Kidney epithelial cell (primary cell): ENCODE results near the gene TEX261. TPM values are rescaled to one million over a fixed set of nuclear protein-coding genes. Genes with fewer than 3 reads are reported as not detected.

Experiments
- DNase-seq: peaks from one replicate; pipeline ENCODE4 v3.0.0-alpha.2; 2010; ENCODE audit warnings: low read depth
- H3K27me3 ChIP-seq: 2 replicates; pipeline ENCODE4 v1.6.0; 2011; ENCODE audit warnings: low read length; ENCODE audit not compliant: control insufficient read depth, insufficient read depth
- H3K36me3 ChIP-seq: 2 replicates; pipeline ENCODE4 v1.5.1; 2011; ENCODE audit warnings: low read length; ENCODE audit not compliant: control insufficient read depth, insufficient read depth
- H3K4me3 ChIP-seq: 2 replicates; pipeline ENCODE4 v1.5.1; 2011; ENCODE audit warnings: low read depth, mild to moderate bottlenecking, control low read depth, low read length
- CTCF ChIP-seq: IDR thresholded peaks from 2 replicates; pipeline ENCODE4 v1.5.1; 2011; ENCODE audit warnings: mild to moderate bottlenecking, moderate library complexity, low read length, control low read depth, inconsistent platforms; ENCODE audit not compliant: insufficient read depth, poor library complexity, severe bottlenecking
- total RNA-seq: library from RNA; depleted of rRNA; stranded (reverse); fragments of >200 nt; gene quantifications from 2 replicates; pipeline ENCODE4 v1.2.3, GENCODE V29; 2015

The TEX261 gene
- total RNA-seq, 1 donor from 2014 or later, result 45.2 TPM

GRCh38 chr2:70943205-70943871, 51.3 kb downstream of the TEX261 start:
- DNase-seq, result no peak
- no peak overlapping the region for H3K4me3 ChIP-seq
- no peak for TF ChIP-seq CTCF
- no peaks in the 10 kb centered on the region for H3K36me3 ChIP-seq
- H3K27me3 ChIP-seq, result peaks cover 17% of the 10 kb centered on the region

- no peak for DNase-seq
These were observed 52.1 kb downstream of the TEX261 start for GRCh38 chr2:70942396-70943204.

GRCh38 chr2:70941701-70942100, 53.0 kb downstream of the TEX261 start:
- Histone ChIP-seq H3K27me3 (peaks cover 21% of the 10 kb centered on the region), H3K36me3 (no peaks in the 10 kb centered on the region), H3K4me3 (no peak overlapping the region)
- DNase-seq, result no peak
- no peak for TF ChIP-seq CTCF

More at GRCh38 chr2:70942396-70943204, 52.1 kb downstream of the TEX261 start:
- Histone ChIP-seq H3K4me3 (no peak overlapping the region), H3K27me3 (peaks cover 19% of the 10 kb centered on the region), H3K36me3 (no peaks in the 10 kb centered on the region)
- TF ChIP-seq CTCF, result no peak

GRCh38 chr2:70941186-70941585, 53.5 kb downstream of the TEX261 start:
- no peak for TF ChIP-seq CTCF

GRCh38 chr2:70939839-70940580, 54.7 kb downstream of the TEX261 start:
- no peak for DNase-seq
- no peak for TF ChIP-seq CTCF

More at GRCh38 chr2:70941186-70941585, 53.5 kb downstream of the TEX261 start:
- Histone ChIP-seq H3K4me3 (no peak overlapping the region), H3K27me3 (peaks cover 25% of the 10 kb centered on the region), H3K36me3 (no peaks in the 10 kb centered on the region)
- no peak for DNase-seq

More at GRCh38 chr2:70939839-70940580, 54.7 kb downstream of the TEX261 start:
- no peaks in the 10 kb centered on the region for H3K36me3 ChIP-seq
- peaks cover 36% of the 10 kb centered on the region for H3K27me3 ChIP-seq
- no peak overlapping the region for H3K4me3 ChIP-seq
